ENCODE results near the gene GPALPP1. TPM values are rescaled to one million over a fixed set of nuclear protein-coding genes. Genes with fewer than 3 reads are reported as not detected.

The GPALPP1 gene, protein sequence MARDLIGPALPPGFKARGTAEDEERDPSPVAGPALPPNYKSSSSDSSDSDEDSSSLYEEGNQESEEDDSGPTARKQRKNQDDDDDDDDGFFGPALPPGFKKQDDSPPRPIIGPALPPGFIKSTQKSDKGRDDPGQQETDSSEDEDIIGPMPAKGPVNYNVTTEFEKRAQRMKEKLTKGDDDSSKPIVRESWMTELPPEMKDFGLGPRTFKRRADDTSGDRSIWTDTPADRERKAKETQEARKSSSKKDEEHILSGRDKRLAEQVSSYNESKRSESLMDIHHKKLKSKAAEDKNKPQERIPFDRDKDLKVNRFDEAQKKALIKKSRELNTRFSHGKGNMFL
- total RNA-seq (2022; extraction: Qiagen RNA extraction): 8.8 to 13.7 TPM (median 10.9 TPM) in 5 replicates

DNA sequence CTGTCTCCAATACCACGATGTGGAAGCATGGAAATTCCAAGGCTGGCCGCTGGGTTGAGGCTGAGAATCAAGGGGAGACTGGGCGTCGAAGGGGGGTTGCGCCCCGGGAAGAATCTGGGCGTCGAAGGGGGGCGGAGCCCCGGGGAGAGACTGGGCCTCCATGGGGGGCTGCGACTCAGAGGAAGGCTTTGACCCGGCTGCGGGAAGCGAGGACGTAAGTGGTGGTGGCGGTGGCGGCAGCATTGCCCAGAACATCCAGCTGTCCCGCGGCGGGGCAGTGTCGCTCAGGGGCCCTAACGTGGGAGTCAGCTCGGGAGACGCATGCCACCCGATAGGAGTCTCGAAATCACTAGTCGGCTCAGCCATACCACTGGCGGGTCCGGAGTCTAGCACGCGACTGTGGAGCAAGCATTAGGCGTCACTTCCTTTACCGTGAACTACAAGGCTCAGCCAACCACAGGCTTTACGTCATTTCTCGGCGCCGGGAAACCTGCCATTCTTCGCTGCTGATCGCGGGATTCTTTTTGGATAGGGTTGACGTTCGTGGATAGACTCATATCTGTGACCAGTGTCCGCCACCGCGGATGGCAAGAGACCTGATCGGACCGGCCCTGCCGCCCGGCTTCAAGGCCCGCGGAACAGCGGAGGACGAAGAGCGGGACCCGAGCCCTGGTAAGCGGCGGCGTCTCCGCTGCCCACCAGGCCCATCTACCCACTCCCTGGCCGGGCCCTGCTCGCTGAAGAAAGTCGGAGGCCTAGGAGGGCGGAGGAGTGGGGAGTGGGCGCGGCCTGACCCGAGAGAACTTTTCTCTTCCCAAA, at the start of gene GPALPP1, which contains the start of gene NUFIP1:
GPALPP1 (plus strand) TSS at position 468 of the 819 bp plus-strand sequence; CDS start at position 585, 117 bp downstream.
NUFIP1 (minus strand) TSS at position 401 of the 819 bp plus-strand sequence; CDS start at position 366, 35 bp downstream.

Other genes with a start within 250 kb of the GPALPP1 start
- gene NUFIP1, start 67 bp upstream of the GPALPP1 start, total RNA-seq (2022; extraction: Qiagen RNA extraction): 5.4 to 6.9 TPM (median 6.0 TPM) in 5 replicates
- gene GTF2F2, start 131.0 kb downstream of the GPALPP1 start, total RNA-seq (2022; extraction: Qiagen RNA extraction): 18.1 to 21.7 TPM (median 20.0 TPM) in 5 replicates
- not detected in 5 replicates for gene KCTD4, start 211.5 kb downstream of the GPALPP1 start, total RNA-seq (2022; extraction: Qiagen RNA extraction)

Data from A549 treated with Mapracorat at 1 μM for 4 hours (cell line).